GM19463 (cell line): ENCODE data around the gene CADPS.

Source experiments
- ATAC-seq: cut with Tn5 transposase; IDR thresholded peaks from one replicate; pipeline ENCODE4 v1.9.1; 2021; ENCODE audit warnings: mild to moderate bottlenecking, moderate library complexity; ENCODE audit not compliant: unreplicated experiment

CADPS gene

GRCh38 chr3:62378921-62379320 is 496.3 kb downstream of the CADPS start:
- ATAC-seq = no peak

DNA sequence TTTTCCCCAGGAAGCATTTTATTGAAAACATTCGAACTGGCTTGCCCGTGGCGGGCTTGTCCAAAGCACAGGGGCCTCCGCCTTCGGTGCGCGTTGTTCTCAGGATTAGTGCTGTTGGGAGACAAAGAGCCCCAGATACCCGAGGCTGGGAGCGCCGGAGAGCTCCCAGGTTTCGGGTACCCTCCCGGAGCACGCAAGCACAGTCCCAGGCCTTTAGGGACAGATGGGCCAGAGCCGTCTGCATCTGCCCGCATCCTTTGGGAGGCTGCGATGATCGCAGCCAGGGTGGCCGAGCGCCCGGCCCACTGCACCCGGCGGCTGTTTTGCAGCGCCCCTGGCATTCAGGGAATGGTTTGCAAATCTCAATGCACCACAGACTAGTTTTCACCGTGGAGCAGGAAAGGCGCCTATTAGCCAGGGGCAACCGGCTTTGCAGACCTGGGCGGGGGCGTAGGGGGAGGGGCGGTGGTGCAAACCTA is 496.9 kb downstream of the CADPS start:
- no peak for ATAC-seq

GRCh38 chr3:62376906-62377877 is 498.0 kb downstream of the CADPS start:
- ATAC-seq = no peak

DNA sequence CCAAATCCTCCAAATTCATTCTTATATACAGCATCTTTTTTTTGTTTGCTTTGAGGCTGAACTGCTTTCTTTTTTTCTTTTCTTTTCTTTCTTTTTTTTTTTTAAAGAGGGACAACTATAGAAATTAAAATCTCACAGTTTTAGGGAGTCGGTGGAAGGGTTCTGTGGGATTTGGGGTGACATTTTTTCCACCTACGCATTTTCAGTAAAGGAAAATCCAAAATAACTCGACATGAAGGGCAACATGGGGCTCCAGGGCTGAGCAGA is 498.8 kb downstream of the CADPS start:
- no peak for ATAC-seq

DNA sequence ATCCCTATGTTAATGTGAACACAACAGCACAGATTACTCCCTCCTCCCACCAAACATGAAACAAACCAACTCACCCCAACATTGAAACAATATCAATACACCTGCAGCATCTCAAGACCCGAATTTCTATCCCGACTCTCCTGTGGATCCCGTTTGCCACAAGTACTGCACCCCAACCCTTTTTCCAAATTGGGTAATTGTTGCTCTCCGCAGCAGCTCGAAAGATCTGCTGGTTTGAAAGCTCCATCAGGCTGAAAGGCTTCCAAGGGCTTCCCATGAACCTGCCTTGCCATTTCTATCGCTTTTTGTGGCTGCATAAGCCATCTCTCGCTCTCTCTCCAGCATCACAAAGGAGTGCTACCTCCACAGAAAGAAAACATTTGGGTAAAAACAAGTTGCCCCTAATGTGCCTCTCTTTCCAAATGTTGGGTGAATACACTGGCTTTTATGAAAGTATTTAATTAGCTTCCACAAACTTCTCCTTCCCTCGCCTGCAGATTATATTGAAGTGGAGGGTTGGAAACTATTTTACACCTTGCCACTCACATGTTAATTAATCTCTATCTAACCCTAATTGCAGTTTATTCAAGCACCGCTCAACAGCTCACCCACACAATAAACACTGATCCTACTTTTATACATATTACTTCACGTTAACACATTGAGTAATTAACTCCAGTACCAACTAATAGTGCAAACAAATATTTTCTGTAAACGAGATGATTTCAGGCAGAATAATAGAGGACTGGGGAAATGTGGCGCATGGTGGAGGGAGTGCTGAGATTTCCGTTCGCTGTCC is 499.4 kb downstream of the CADPS start:
- no peak for ATAC-seq

GRCh38 chr3:62374341-62375218 is 500.6 kb downstream of the CADPS start:
- no peak for ATAC-seq

GRCh38 chr3:62373714-62374333 is 501.4 kb downstream of the CADPS start:
- ATAC-seq = no peak

DNA sequence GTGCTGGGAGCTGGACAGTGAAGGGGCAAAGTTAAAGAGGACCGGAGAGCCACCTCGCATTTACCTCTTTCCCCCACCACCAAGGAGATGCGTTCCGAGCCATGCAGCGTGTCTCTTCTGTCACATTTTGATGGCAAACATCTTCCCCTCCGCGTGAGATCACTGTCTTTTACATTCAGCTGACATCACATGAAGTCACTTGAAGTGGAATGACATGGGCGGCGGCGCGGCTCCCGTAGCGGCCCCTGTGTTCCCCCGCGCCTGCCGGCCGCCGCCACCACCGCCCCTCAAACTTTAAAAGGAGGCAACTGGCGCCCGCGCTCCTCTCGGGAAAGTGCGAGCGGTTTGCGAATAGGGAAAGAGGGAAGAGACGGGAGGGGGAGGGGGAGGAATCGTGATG is 502.0 kb downstream of the CADPS start, which contains the start of gene FEZF2:
Gene FEZF2 (minus strand): TSS at position 336 of the 400 bp plus-strand sequence. CDS start 682 bp downstream, outside the sequence.
- no peak for ATAC-seq

DNA sequence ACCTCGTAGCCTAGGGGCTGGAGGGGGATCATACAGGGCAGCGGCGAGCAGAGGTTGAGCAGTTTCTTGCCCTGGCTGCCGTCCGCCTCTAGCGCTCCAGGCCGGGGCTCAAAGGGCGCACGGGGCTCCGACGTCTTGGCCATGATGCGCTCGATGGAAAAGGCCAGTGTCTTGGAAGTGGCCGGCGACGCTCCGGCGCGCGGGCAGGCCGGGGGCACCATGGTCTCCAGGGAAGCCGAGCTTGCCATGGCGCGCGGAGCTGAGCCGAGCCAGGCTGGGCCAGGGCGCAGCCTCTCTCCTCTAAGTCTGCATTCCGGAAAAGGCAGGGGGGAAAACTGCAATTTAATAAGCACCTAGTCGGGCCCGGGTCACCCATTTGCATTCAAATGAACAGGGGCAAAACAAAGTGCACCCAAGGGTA is 502.6 kb downstream of the CADPS start:
- no peak for ATAC-seq

- ATAC-seq = no peak
Measured at GRCh38 chr3:62371720-62372591, 503.3 kb downstream of the CADPS start.

DNA sequence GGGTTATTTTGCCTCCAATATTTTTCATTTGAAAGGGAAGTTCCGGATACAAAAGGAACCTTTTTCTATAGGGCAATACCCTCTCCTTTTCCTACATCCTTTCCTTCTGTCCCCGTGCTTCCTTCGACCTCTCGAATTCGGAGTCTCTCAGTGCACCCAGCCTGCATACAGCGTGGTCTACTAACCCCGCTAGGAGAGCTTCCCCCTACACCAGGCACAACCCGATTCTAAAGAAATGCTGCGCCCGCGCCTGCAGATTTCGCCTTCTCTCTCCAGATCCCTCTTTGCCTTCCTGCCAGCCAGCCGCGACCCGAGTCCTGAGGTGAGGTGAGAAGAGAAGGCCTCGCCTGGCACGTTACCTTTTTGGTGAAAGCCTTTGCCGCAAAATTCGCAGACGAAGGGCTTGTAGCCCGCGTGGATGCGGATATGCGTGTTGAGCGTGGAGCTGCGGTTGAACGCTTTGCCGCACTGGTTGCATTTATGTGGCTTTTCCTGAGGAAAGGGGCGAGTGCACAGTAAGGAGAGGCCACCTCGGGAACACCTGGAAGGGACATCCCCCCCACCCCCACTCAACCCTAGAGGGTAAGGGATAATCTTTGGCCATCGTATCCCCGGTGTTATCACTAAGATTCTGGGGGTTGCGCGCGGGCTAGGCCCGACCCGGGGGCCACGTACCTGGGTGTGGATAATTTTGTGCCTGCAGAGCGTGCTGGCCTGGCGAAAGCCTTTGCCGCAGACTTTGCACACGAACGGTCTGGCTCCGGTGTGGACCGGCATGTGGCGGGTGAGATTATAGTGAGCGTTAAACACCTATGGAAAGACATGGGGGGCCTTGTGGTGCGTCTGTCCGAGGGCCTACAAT is 504.1 kb downstream of the CADPS start:
- no peak for ATAC-seq

GRCh38 chr3:62370112-62370857 is 504.9 kb downstream of the CADPS start:
- ATAC-seq = no peak

DNA sequence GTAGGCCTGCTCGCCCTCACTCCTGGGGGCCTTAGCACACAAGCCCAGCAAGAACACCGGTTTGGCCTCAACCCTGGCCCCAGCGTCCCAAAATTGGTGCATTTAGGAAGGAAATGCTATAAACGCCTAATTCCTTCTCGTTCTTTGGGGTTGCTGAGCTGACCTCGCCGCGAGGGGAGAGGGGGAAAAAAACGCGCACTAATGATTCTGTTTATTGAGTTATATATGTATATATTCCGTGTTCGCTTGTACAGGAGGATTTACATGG is 505.8 kb downstream of the CADPS start:
- ATAC-seq = no peak

DNA sequence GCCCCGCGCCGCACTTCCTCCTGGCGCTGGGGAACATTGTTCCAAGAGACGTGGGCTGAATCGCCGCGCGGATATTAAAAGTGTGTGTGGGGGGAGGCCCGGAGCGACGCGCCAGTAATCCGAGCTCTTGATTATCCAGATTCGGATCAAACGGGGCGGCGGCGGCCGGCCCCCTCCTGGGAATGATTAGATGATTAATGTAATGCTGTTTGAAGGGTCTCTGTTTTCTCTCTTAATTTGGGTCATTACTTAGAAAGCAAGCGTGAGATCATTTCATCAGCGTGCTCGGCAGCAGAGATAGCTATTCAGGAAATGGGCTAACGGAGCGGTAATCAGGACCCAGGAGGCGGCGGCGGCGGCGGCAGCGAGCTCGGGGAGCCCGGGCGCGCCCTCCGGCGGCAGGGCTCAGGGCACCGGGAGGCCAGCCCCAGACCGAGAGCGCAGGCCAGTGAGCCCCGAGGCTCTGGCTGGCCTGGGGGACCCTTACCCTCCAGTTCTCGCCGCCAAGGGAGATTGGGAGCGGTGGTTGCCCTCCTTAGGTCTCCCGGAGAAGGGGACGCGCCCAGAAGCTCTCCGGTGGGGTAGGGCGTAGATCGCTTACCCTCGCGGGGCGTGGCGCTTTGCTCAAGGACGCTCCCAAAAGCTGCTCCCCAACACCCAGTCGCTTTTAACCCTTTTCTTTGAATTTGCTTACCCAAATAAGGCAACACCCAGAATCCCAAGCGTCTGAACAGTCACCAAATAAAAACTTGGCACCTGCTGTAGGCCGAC is 506.3 kb downstream of the CADPS start:
- no peak for ATAC-seq

- ATAC-seq = no peak
Measured at GRCh38 chr3:62368290-62368704, 506.9 kb downstream of the CADPS start.

DNA sequence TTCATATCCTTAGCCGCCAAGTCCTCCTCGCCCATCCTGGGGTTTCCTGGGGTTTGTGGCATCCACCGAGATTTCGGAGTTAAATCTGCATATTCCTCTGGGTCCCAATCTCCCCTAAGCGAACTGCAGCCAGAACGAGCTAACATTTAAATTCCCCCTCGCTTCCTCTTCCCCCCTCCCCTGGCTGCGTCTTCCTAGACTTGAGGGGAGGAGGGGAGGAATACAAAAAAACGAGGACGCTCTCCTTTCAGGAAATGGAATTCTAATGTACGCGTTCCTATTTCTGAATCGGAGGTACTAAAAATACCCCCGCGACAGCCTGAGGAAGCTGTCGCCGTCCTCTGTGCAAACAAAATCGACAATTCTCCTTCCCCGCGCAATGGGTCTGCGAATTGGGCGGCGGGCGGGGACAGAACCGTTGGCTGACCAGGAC is 507.4 kb downstream of the CADPS start:
- no peak for ATAC-seq

DNA sequence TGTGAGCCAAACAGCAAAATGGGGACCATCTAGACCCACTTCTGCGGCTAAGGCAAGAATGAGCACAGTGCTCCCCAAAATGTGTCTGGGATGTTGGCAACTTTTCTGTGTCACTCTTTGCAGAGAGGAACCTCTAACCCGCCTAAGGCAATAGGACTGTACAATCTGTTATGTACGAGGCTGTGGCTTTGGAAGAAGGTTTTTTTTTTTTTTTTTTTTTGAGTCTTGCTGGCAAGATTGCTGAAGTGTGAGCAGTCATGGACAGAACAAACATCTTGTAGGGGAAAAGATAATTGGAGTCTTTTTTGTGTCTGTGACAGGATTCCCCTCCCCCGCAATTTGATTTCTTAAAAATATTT is 509.1 kb downstream of the CADPS start:
- no peak for ATAC-seq
